AG09319 (cell line): ENCODE results near the gene TRAPPC2L.

Experiments used
- DNase-seq: peaks from one replicate; pipeline ENCODE4 v3.0.0-alpha.2; 2010; ENCODE audit warnings: low read depth; ENCODE audit errors: extremely low read depth
- TF ChIP-seq, protein P1 (sequence below): IDR thresholded peaks from 2 replicates; pipeline ENCODE4 v1.5.1; 2011; ENCODE audit warnings: low read depth, mild to moderate bottlenecking, inconsistent platforms, low read length, moderate library complexity

TRAPPC2L gene

DNA sequence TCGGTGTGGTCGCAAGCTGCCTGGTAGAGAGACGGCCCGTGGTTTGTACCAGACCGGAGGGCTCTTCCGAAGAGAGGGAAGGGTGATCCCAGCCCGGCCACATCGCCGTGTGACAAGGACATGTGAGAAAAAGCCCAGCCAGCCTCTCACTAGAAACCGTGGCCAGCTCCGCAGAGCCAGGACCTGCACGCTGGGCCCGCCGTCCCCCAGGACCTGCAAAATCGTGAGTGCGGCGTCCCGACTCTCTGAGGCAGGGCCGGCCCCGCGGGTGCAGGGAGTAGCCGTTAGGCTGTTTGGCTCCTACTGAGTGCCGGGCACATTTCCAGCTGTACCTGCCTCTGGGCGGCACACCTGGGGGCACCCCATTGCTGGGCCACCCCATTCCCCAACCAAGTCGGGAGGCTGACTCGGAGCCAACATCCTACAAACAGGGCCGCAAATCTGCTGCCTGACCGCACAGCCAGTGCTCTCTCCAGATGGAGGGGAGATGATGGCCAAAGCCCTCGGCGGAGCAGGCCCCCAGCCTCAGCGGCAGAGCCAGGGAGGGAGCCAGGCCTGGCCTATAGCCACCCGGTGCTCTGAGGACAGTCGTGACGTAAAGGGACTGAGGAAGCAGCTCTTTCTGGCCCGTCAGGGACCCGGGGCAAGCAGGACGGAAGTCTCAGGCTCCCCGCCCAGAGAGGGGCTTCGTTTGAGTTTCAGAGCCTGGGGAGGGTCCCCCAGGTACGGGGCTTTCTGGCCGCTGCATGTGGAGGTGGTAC is 43.2 kb downstream of the TRAPPC2L start:
- no peak for DNase-seq
- TF ChIP-seq, protein P1, sequence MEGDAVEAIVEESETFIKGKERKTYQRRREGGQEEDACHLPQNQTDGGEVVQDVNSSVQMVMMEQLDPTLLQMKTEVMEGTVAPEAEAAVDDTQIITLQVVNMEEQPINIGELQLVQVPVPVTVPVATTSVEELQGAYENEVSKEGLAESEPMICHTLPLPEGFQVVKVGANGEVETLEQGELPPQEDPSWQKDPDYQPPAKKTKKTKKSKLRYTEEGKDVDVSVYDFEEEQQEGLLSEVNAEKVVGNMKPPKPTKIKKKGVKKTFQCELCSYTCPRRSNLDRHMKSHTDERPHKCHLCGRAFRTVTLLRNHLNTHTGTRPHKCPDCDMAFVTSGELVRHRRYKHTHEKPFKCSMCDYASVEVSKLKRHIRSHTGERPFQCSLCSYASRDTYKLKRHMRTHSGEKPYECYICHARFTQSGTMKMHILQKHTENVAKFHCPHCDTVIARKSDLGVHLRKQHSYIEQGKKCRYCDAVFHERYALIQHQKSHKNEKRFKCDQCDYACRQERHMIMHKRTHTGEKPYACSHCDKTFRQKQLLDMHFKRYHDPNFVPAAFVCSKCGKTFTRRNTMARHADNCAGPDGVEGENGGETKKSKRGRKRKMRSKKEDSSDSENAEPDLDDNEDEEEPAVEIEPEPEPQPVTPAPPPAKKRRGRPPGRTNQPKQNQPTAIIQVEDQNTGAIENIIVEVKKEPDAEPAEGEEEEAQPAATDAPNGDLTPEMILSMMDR: no peak

DNA sequence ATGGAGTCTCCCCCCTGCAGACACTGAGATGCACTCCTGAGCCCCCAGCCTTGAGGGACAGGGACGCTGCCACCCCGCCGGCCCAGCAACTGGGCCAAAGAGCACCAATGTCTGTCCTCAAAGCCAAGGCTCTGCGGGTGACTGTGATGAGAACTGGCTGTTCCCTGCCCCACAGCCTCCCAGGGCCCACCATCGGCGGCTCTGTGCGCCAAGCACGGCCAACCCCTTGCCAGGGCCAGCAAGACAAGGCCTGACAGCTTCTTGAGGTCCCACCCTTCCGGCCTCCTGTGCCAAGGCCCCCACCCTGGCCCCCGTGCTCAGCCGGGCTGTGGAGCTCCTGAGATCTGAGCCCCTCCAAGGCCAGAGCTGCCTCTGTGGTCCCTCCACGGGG is 43.7 kb downstream of the TRAPPC2L start:
- TF ChIP-seq, protein P1: no peak
- DNase-seq: no peak

DNA sequence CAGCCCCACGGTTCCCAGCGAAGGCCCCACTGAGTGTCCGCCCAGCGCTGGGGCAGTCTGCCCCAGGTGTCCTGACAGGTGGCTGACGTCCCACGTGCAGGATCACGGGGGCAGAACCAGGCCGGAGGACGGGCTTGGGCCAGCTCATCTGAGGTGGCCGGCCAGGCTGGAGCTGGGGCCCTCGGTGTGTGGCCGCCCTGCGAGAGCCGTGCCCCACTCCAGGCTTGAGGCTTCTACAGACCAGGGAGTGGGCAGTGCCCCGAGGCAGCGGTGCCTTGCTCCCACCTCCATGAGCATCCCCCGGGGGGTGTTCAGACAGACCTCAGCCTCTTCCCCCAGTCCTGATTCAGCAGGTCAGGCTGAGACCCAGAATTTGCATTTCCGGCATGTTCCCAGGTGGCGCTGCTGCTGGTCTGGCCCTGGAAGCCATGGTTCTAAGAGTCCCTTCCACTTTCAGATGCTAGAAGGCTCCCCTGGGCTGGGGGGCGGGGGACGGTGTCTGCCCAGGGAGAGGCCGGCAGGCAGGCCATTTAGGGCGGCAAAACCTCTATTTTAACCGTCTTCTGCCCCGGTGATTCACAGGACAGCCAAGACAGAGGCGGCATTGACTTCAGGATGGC is 44.9 kb downstream of the TRAPPC2L start:
- TF ChIP-seq, protein P1: no peak
- no peak for DNase-seq

DNA sequence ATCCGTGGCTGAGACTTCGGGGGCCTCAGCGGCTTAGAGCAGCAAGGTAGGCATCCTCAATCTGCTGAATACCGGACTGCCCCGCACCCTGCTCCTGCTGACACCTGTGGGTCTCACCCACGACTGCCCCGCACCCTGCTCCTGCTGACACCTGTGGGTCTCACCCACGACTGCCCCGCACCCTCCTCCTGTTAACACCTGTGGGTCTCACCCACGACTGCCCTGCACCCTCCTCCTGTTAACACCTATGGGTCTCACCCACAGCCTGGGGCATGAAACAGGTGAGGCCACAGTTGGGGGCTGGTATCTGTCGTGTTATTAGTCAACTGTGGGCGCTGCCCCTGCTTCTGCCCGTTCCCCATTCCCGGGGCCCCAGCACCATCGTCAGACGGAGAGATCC is 45.8 kb downstream of the TRAPPC2L start:
- no peak for DNase-seq
- TF ChIP-seq, protein P1: no peak

DNA sequence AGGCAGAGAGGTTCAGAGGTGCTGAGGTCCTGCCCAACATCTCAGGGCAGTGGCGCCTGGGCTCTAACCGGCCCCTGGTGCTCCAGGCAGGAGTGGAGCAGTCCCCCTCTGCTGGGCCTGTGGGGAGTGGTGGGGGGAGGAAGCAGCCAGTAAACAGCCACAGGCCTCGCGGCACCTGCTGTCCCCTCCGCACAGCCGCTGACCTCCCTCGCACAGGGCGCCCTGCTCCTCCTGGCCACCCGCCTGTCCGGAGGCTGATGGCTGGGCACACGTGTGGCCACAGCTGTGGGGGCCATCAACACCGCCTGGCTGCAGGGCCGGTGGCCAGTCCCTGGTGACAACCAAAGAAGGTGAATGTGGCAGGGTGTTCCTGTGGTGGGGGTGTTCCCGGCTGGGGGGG is 46.3 kb downstream of the TRAPPC2L start:
- TF ChIP-seq, protein P1: no peak
- no peak for DNase-seq

DNA sequence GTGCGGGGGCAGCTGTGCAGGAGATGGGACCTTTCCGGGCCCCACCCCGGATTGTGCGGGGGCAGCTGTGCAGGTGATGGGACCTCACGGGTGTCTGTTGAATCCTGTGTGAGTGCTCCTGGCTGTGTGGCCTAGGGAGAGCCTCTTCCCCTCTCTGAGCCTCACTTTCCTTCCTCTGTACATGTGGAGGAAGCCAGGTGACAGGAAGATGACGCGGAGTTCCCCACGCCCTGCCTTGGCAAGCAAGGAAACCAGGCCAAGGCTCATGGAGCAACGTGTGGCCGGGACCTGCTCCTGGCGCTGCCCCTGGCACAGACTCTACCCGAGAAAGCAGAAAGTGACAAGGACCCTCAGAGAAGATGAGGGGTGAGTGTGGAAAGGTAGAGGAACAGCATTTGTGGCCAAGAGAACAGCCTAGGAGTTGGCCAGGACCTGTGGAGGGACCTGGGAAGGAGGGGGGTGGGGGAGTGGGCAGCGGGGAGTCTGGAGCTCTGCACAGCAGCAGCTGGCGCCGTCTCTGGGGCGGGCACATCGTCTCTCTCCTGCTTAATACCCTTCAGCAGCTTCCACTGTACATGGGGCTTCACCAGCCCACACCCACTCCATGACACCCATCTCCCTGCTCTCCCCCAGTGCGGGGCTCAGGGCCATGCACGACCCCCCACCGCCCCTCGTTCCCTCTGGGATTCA is 47.9 kb downstream of the TRAPPC2L start:
- TF ChIP-seq, protein P1: no peak
- no peak for DNase-seq

DNA sequence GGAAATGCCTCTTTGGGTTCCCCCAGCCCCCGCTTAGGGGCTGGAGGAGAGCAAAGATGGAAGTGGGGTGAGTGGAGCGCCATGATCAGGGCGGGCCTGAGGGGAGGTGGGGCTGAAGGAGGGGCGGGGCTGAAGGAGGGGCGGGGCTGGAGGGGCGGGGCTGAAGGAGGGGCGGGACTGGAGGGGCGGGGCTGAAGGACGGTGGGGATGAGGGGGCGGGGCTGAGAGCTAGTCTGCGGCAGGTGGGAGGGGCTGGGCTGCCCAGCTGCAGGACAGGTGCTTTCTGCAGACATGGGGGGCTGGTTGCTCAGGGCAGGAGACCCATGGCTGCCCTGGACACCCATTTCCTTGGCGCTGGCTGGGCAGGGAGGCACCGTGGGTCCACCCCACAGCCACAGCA is 48.6 kb downstream of the TRAPPC2L start:
- TF ChIP-seq, protein P1: no peak
- no peak for DNase-seq
